WTC11 (cell line): ENCODE data around the gene EIF4G3.

Experiments used
- E2F1 ChIP-seq: sonication (generic); formaldehyde crosslinking; IDR thresholded peaks from 2 replicates; pipeline ENCODE4 v1.8.0; 2022; ENCODE audit warnings: mild to moderate bottlenecking, missing genetic modification reagents
- ESRRA ChIP-seq: sonication (generic); formaldehyde crosslinking; IDR thresholded peaks from 2 replicates; pipeline ENCODE4 v1.8.1; 2022; ENCODE audit warnings: mild to moderate bottlenecking, missing genetic modification reagents, borderline replicate concordance

- TF ChIP-seq E2F1 (CRISPR knock-in tag) = no peak
- no peak for TF ChIP-seq ESRRA
These were observed 70.5 kb downstream of the EIF4G3 start for GRCh38 chr1:21106238-21106637.
